ENCODE data around the gene C8B. TPM values are rescaled to one million over a fixed set of nuclear protein-coding genes. Genes with fewer than 3 reads are reported as not detected.

Gene C8B
- total RNA-seq, 2 donors from 2014 or later, result not detected

GRCh38 chr1:56908619-56909221 lies 57.1 kb downstream of the C8B start:
- no peaks in the 10 kb centered on the region for H3K4me1 ChIP-seq (ENCODE audit: control insufficient read depth in 1 of 2, low read depth in 2 of 2)
- H3K27me3 ChIP-seq (replicated peaks; ENCODE audit: insufficient read depth), result no peaks in the 10 kb centered on the region
- no peak for TF ChIP-seq CTCF (IDR thresholded peaks at IDR 0.05)
- H3K27ac ChIP-seq, result no peak overlapping the region
- no peak for ATAC-seq (ENCODE audit: insufficient number of reproducible peaks, low FRiP score, low read depth)
- no peaks in the 10 kb centered on the region for H3K36me3 ChIP-seq
- no peak overlapping the region for H3K4me3 ChIP-seq
- no peaks in the 10 kb centered on the region for H3K9me3 ChIP-seq
- no peak for DNase-seq (ENCODE audit: low spot score)

GRCh38 chr1:56905667-56906066 lies 60.1 kb downstream of the C8B start:
- no peak for ATAC-seq (ENCODE audit: insufficient number of reproducible peaks, low FRiP score, low read depth)
- no peak for DNase-seq (ENCODE audit: low spot score)
- H3K27me3 ChIP-seq (replicated peaks; ENCODE audit: insufficient read depth), result no peaks in the 10 kb centered on the region
- no peaks in the 10 kb centered on the region for H3K36me3 ChIP-seq
- no peak overlapping the region for H3K4me3 ChIP-seq
- no peak for TF ChIP-seq CTCF (IDR thresholded peaks at IDR 0.05)
- H3K9me3 ChIP-seq, result no peaks in the 10 kb centered on the region
- H3K27ac ChIP-seq, result no peak overlapping the region
- no peaks in the 10 kb centered on the region for H3K4me1 ChIP-seq (ENCODE audit: control insufficient read depth in 1 of 2, low read depth in 2 of 2)

- no peaks in the 10 kb centered on the region for H3K36me3 ChIP-seq
- no peak overlapping the region for H3K4me3 ChIP-seq
- DNase-seq (ENCODE audit: low spot score) (no peak), ATAC-seq (ENCODE audit: insufficient number of reproducible peaks, low FRiP score, low read depth) (no peak)
- no peaks in the 10 kb centered on the region for H3K27me3 ChIP-seq (replicated peaks; ENCODE audit: insufficient read depth)
- TF ChIP-seq CTCF (IDR thresholded peaks at IDR 0.05), result no peak
- H3K9me3 ChIP-seq, result no peaks in the 10 kb centered on the region
- no peaks in the 10 kb centered on the region for H3K4me1 ChIP-seq (ENCODE audit: control insufficient read depth in 1 of 2, low read depth in 2 of 2)
- no peak overlapping the region for H3K27ac ChIP-seq
These were observed 61.0 kb downstream of the C8B start for GRCh38 chr1:56904663-56905397.

- Histone ChIP-seq H3K27ac (no peak overlapping the region), H3K9me3 (no peaks in the 10 kb centered on the region), H3K36me3 (no peaks in the 10 kb centered on the region), H3K27me3 (replicated peaks; ENCODE audit: insufficient read depth) (no peaks in the 10 kb centered on the region), H3K4me1 (ENCODE audit: control insufficient read depth in 1 of 2, low read depth in 2 of 2) (no peaks in the 10 kb centered on the region), H3K4me3 (no peak overlapping the region)
- DNase-seq (ENCODE audit: low spot score) (no peak), ATAC-seq (ENCODE audit: insufficient number of reproducible peaks, low FRiP score, low read depth) (no peak)
- no peak for TF ChIP-seq CTCF (IDR thresholded peaks at IDR 0.05)
These were observed 62.0 kb downstream of the C8B start for GRCh38 chr1:56903778-56904177.

GRCh38 chr1:56901716-56902115 lies 64.1 kb downstream of the C8B start:
- H3K27ac ChIP-seq, result no peak overlapping the region
- H3K27me3 ChIP-seq (replicated peaks; ENCODE audit: insufficient read depth), result no peaks in the 10 kb centered on the region
- no peak for TF ChIP-seq CTCF (IDR thresholded peaks at IDR 0.05)
- H3K36me3 ChIP-seq, result no peaks in the 10 kb centered on the region
- no peaks in the 10 kb centered on the region for H3K4me1 ChIP-seq (ENCODE audit: control insufficient read depth in 1 of 2, low read depth in 2 of 2)
- H3K9me3 ChIP-seq, result no peaks in the 10 kb centered on the region
- ATAC-seq (ENCODE audit: insufficient number of reproducible peaks, low FRiP score, low read depth) (no peak), DNase-seq (ENCODE audit: low spot score) (no peak)
- no peak overlapping the region for H3K4me3 ChIP-seq
